Muscle of back (tissue), 10 donors: ENCODE results near the gene SLC2A3. TPM values are rescaled to one million over a fixed set of nuclear protein-coding genes. Genes with fewer than 3 reads are reported as not detected.

ENCODE experiments used
- polyA plus RNA-seq, 10 donors: library from polyadenylated mRNA; unstranded; fragments of 120-200 nt; gene quantifications; one replicate each; pipeline ENCODE4 v1.2.1, GENCODE V29; 2013; ENCODE audit not compliant: insufficient read length in 10 of 10

Gene SLC2A3
- polyA plus RNA-seq, 10 donors = 10.6 to 102 (median 18.5) TPM

Other genes with a start within 250 kb of the SLC2A3 start
- under 1 TPM in 1 of 10 donors, not detected in 9; 0.13 TPM for gene GDF3, start 240.4 kb downstream of the SLC2A3 start, polyA plus RNA-seq
- gene DPPA3, start 224.8 kb downstream of the SLC2A3 start, polyA plus RNA-seq = under 1 TPM in 1 of 10 donors, not detected in 9; 0.14 TPM
- gene CLEC4C, start 188.8 kb downstream of the SLC2A3 start, polyA plus RNA-seq = under 1 TPM in 3 of 10 donors, not detected in 7; 0.11 to 0.29 (median 0.19) TPM
- gene NANOGNB, start 171.0 kb downstream of the SLC2A3 start, polyA plus RNA-seq = not detected
- gene NANOG, start 146.8 kb downstream of the SLC2A3 start, polyA plus RNA-seq = 1 to 10 TPM in 2 of 10 donors, under 1 TPM in 5, not detected in 3; 0.07 to 1.3 (median 0.16) TPM
- 1 to 10 TPM in 1 of 10 donors, under 1 TPM in 8, not detected in 1; 0.08 to 1.1 (median 0.36) TPM for gene SLC2A14, start 63.3 kb downstream of the SLC2A3 start, polyA plus RNA-seq
- 10 to 100 TPM; 18.5 to 23.7 (median 19.7) TPM for gene FOXJ2, start 96.5 kb upstream of the SLC2A3 start, polyA plus RNA-seq
- gene C3AR1, start 130.2 kb upstream of the SLC2A3 start, polyA plus RNA-seq = 1 to 10 TPM; 3.6 to 6.6 (median 5.5) TPM
- gene NECAP1, start 146.1 kb upstream of the SLC2A3 start, polyA plus RNA-seq = 10 to 100 TPM; 16.6 to 28.7 (median 23.7) TPM
- gene CLEC4A, start 187.4 kb upstream of the SLC2A3 start, polyA plus RNA-seq = 1 to 10 TPM in 6 of 10 donors, under 1 TPM in 4; 0.54 to 4.2 (median 1.4) TPM
- under 1 TPM in 1 of 10 donors, not detected in 9; 0.20 TPM for gene ZNF705A, start 220.8 kb upstream of the SLC2A3 start, polyA plus RNA-seq